Astrocyte of the cerebellum (primary cell): ENCODE measurements around the gene NDUFA7.
A peak's percentile ranks its signal among the peaks of the same experiment; 100 is the strongest.

Experiments
- DNase-seq: peaks from one replicate; pipeline ENCODE4 v3.0.0-alpha.2; 2011; ENCODE audit warnings: low read depth
- H3K4me3 ChIP-seq: 2 replicates; pipeline ENCODE4 v1.5.1; 2011; ENCODE audit warnings: mild to moderate bottlenecking, low read depth, low read length, moderate library complexity
- CTCF ChIP-seq: IDR thresholded peaks from 2 replicates; pipeline ENCODE4 v1.5.1; 2012; ENCODE audit warnings: low read length, low read depth, moderate library complexity, mild to moderate bottlenecking; ENCODE audit errors: missing control alignments
- in situ Hi-C: cut with HindIII; loops from 2 replicates; pipeline ENCODE4 v1.10.0; 2017; ENCODE audit warnings: low sequenced_read_pairs

The NDUFA7 gene

GRCh38 chr19:8340341-8341096, 19.3 kb upstream of the NDUFA7 start:
- no peak overlapping the region for H3K4me3 ChIP-seq
- DNase-seq = no peak
- in situ Hi-C loops = no loop called here
- peak; percentile 30 for TF ChIP-seq CTCF

GRCh38 chr19:8338835-8339234, 17.7 kb upstream of the NDUFA7 start:
- no peak overlapping the region for H3K4me3 ChIP-seq
- DNase-seq = no peak

GRCh38 chr19:8337728-8338127, 16.6 kb upstream of the NDUFA7 start:
- TF ChIP-seq CTCF = no peak
- DNase-seq = no peak
- H3K4me3 ChIP-seq = no peak overlapping the region
- in situ Hi-C loops = no loop called here

More at GRCh38 chr19:8338835-8339234, 17.7 kb upstream of the NDUFA7 start:
- no peak for TF ChIP-seq CTCF
- in situ Hi-C loops = no loop called here

- TF ChIP-seq CTCF = no peak
- no peak for DNase-seq
- in situ Hi-C loops = no loop called here
- H3K4me3 ChIP-seq = no peak overlapping the region
Measured at GRCh38 chr19:8336660-8337059, 15.5 kb upstream of the NDUFA7 start.

- in situ Hi-C loops = no loop called here
- TF ChIP-seq CTCF = no peak
- no peak for DNase-seq
- no peak overlapping the region for H3K4me3 ChIP-seq
Measured at GRCh38 chr19:8336072-8336569, 14.9 kb upstream of the NDUFA7 start.

- no peak for DNase-seq
- peak; percentile 15 for TF ChIP-seq CTCF
- no peak overlapping the region for H3K4me3 ChIP-seq
- in situ Hi-C loops = no loop called here
Measured at GRCh38 chr19:8335343-8336071, 14.3 kb upstream of the NDUFA7 start.
